SU-DHL-6 (cell line): ENCODE results near the gene ARHGEF4.

Source experiments
- CTCF ChIP-seq: fragments of 200-600 bp; sonication (generic); IDR thresholded peaks from one replicate; pipeline ENCODE4 v1.5.1; 2017; ENCODE audit warnings: antibody characterized with exemption, mild to moderate bottlenecking, low read length, moderate library complexity; ENCODE audit not compliant: insufficient read depth, poor library complexity, severe bottlenecking
- EZH2phosphoT487 ChIP-seq: fragments of 200-600 bp; sonication (generic), shearing (Covaris generic); conservative IDR thresholded peaks from 2 replicates; pipeline ENCODE4 v1.6.1; 2018; ENCODE audit warnings: mild to moderate bottlenecking, antibody characterized with exemption, low read length, moderate library complexity, mixed read lengths

GRCh38 chr2:131039101-131039440 lies 202.4 kb downstream of the ARHGEF4 start:
- no peak for TF ChIP-seq CTCF
- no peak for TF ChIP-seq EZH2phosphoT487
